ENCODE data around the gene CRB2.

- no peak for TF ChIP-seq CTCF (IDR thresholded peaks at IDR 0.05; ENCODE audit: low read depth, low read length, poor library complexity, severe bottlenecking)
- no peak for TF ChIP-seq EZH2phosphoT487 (IDR thresholded peaks at IDR 0.05; ENCODE audit: borderline replicate concordance, low read length)
Observed at GRCh38 chr9:123369296-123369695, 13.3 kb downstream of the CRB2 start.
